Middle frontal gyrus (tissue), 1 donor: ENCODE measurements around the gene SANBR.

Experiments
- DNase-seq: peaks from one replicate; pipeline ENCODE4 v3.0.0-alpha.2; 2015; ENCODE audit warnings: low spot score; ENCODE audit errors: extremely low spot score

The SANBR gene

GRCh38 chr2:61089797-61090196 is 24.1 kb downstream of the SANBR start:
- DNase-seq: no peak

GRCh38 chr2:61090386-61090921 is 24.8 kb downstream of the SANBR start:
- no peak for DNase-seq

- DNase-seq: no peak
These were observed 25.8 kb downstream of the SANBR start for GRCh38 chr2:61091485-61091884.

- DNase-seq: no peak
These were observed 30.8 kb downstream of the SANBR start for GRCh38 chr2:61096438-61096837.

GRCh38 chr2:61100801-61101200 is 35.1 kb downstream of the SANBR start:
- no peak for DNase-seq

GRCh38 chr2:61109291-61109690 is 43.6 kb downstream of the SANBR start:
- no peak for DNase-seq

GRCh38 chr2:61111708-61112107 is 46.0 kb downstream of the SANBR start:
- DNase-seq: no peak

- no peak for DNase-seq
These were observed 48.5 kb downstream of the SANBR start for GRCh38 chr2:61114147-61114546.
